H9 (cell line): ENCODE results near the gene DDX53. TPM values are rescaled to one million over a fixed set of nuclear protein-coding genes. Genes with fewer than 3 reads are reported as not detected.

Experiments
- DNase-seq: peaks from one replicate; pipeline ENCODE4 v3.0.0-alpha.2; 2017
- H2AFZ ChIP-seq: one replicate; pipeline ENCODE4 v1.6.1; 2013; ENCODE audit warnings: mild to moderate bottlenecking, low read length, control low read depth, moderate library complexity
- H2AK5ac ChIP-seq: 2 replicates; pipeline ENCODE4 v1.6.1; 2013; ENCODE audit warnings: low read length, control low read depth, mixed read lengths; ENCODE audit not compliant: insufficient read length
- H2BK120ac ChIP-seq: one replicate; pipeline ENCODE4 v1.6.1; 2013; ENCODE audit warnings: low read depth, mild to moderate bottlenecking, low read length, control low read depth, inconsistent platforms; ENCODE audit not compliant: poor library complexity, severe bottlenecking
- H2BK12ac ChIP-seq: 2 replicates; pipeline ENCODE4 v1.6.1; 2013; ENCODE audit warnings: low read length, control low read depth, mixed read lengths, low read depth; ENCODE audit not compliant: insufficient read length
- H2BK15ac ChIP-seq: 2 replicates; pipeline ENCODE4 v1.6.1; 2013; ENCODE audit warnings: low read depth, low read length, control low read depth
- H2BK20ac ChIP-seq: one replicate; pipeline ENCODE4 v1.6.1; 2013; ENCODE audit warnings: low read depth, mild to moderate bottlenecking, low read length, control low read depth, inconsistent platforms; ENCODE audit not compliant: poor library complexity, severe bottlenecking
- H2BK5ac ChIP-seq: 2 replicates; pipeline ENCODE4 v1.6.1; 2013; ENCODE audit warnings: low read length, control low read depth, mixed read lengths; ENCODE audit not compliant: insufficient read length
- H3K14ac ChIP-seq: 2 replicates; pipeline ENCODE4 v1.6.1; 2013; ENCODE audit warnings: low read length, control low read depth; ENCODE audit not compliant: insufficient read depth
- H3K18ac ChIP-seq: 2 replicates; pipeline ENCODE4 v1.6.1; 2013; ENCODE audit warnings: low read depth, mild to moderate bottlenecking, mixed read lengths, low read length, control low read depth; ENCODE audit not compliant: insufficient read length
- H3K23ac ChIP-seq: 2 replicates; pipeline ENCODE4 v1.6.1; 2013; ENCODE audit warnings: low read length, control low read depth, mixed read lengths, low read depth; ENCODE audit not compliant: insufficient read length
- H3K23me2 ChIP-seq: 2 replicates; pipeline ENCODE4 v1.6.1; 2013; ENCODE audit warnings: low read depth, mild to moderate bottlenecking, mixed read lengths, low read length, control low read depth; ENCODE audit not compliant: insufficient read length, poor library complexity, severe bottlenecking
- H3K27ac ChIP-seq: 2 replicates; pipeline ENCODE4 v1.5.1; 2013; ENCODE audit warnings: low read length, control low read depth, mixed read lengths, low read depth; ENCODE audit not compliant: insufficient read length
- H3K27me3 ChIP-seq: 2 replicates; pipeline ENCODE4 v1.6.1; 2013; ENCODE audit warnings: low read length, control low read depth, inconsistent platforms; ENCODE audit not compliant: insufficient read depth
- H3K4ac ChIP-seq: 2 replicates; pipeline ENCODE4 v1.6.1; 2013; ENCODE audit warnings: low read depth, mild to moderate bottlenecking, control low read depth, inconsistent platforms, low read length, moderate library complexity
- H3K4me1 ChIP-seq: 2 replicates; pipeline ENCODE4 v1.6.1; 2013; ENCODE audit warnings: low read length, control low read depth, inconsistent platforms; ENCODE audit not compliant: insufficient read depth
- H3K4me2 ChIP-seq: 2 replicates; pipeline ENCODE4 v1.6.1; 2013; ENCODE audit warnings: low read length, control low read depth, mixed read lengths; ENCODE audit not compliant: insufficient read length, insufficient read depth
- H3K56ac ChIP-seq: 2 replicates; pipeline ENCODE4 v1.6.1; 2013; ENCODE audit warnings: low read depth, mild to moderate bottlenecking, mixed read lengths, low read length, control low read depth; ENCODE audit not compliant: insufficient read length
- H3K79me1 ChIP-seq: 2 replicates; pipeline ENCODE4 v1.6.1; 2013; ENCODE audit warnings: low read depth, mild to moderate bottlenecking, moderate library complexity, low read length, control low read depth, inconsistent platforms; ENCODE audit not compliant: insufficient read depth, poor library complexity, severe bottlenecking
- H3K79me2 ChIP-seq: 2 replicates; pipeline ENCODE4 v1.6.1; 2013; ENCODE audit warnings: low read length, control low read depth, inconsistent platforms; ENCODE audit not compliant: insufficient read depth
- H3K9ac ChIP-seq: 2 replicates; pipeline ENCODE4 v1.6.1; 2013; ENCODE audit warnings: low read length, control low read depth, mixed read lengths; ENCODE audit not compliant: insufficient read length; ENCODE audit errors: extremely low read depth
- H3K9me3 ChIP-seq: one replicate; pipeline ENCODE4 v1.6.1; 2013; ENCODE audit warnings: low read depth, low read length, inconsistent platforms; ENCODE audit not compliant: control insufficient read depth
- H3T11ph ChIP-seq: one replicate; pipeline ENCODE4 v1.6.1; 2013; ENCODE audit warnings: mild to moderate bottlenecking, low read length, control low read depth, inconsistent platforms
- H4K20me1 ChIP-seq: one replicate; pipeline ENCODE4 v1.6.1; 2013; ENCODE audit not compliant: control insufficient read depth, insufficient read length, insufficient read depth
- H4K5ac ChIP-seq: 2 replicates; pipeline ENCODE4 v1.6.1; 2013; ENCODE audit warnings: low read depth, mild to moderate bottlenecking, mixed read lengths, low read length, control low read depth; ENCODE audit not compliant: insufficient read length
- H4K8ac ChIP-seq: replicated peaks from 2 replicates; pipeline ENCODE4 v1.6.1; 2013; ENCODE audit warnings: low read length, control low read depth, mixed read lengths, low read depth; ENCODE audit not compliant: insufficient read length
- H4K91ac ChIP-seq: 2 replicates; pipeline ENCODE4 v1.6.1; 2013; ENCODE audit warnings: low read depth, mild to moderate bottlenecking, moderate library complexity, mixed read lengths, low read length, control low read depth; ENCODE audit not compliant: insufficient read length
- H3K27ac Mint-ChIP-seq, 3 experiments: 2 replicates in 2 of 3; 3 replicates in 1 of 3; pipeline ENCODE4 v1.8.0; 2020 to 2021; ENCODE audit warnings: mixed read lengths in 3 of 3, mild to moderate bottlenecking in 1 of 3, moderate library complexity in 1 of 3
- H3K27me3 Mint-ChIP-seq: 2 replicates; pipeline ENCODE4 v1.8.0; 2021; ENCODE audit warnings: low read depth, mild to moderate bottlenecking, moderate library complexity, mixed read lengths
- H3K36me3 Mint-ChIP-seq, 3 experiments: 2 replicates in 2 of 3; 3 replicates in 1 of 3; pipeline ENCODE4 v1.8.0; 2020 to 2021; ENCODE audit warnings: low read depth in 3 of 3, mixed read lengths in 3 of 3; ENCODE audit not compliant: insufficient read depth in 1 of 3
- H3K4me1 Mint-ChIP-seq, 2 experiments: 2 replicates each; pipeline ENCODE4 v1.8.0; 2020; ENCODE audit warnings: mixed read lengths in 2 of 2
- H3K4me3 Mint-ChIP-seq, 2 experiments: 2 replicates in 1 of 2; 3 replicates in 1 of 2; pipeline ENCODE4 v1.8.0; 2020 to 2021; ENCODE audit warnings: mild to moderate bottlenecking in 2 of 2, mixed read lengths in 2 of 2, moderate library complexity in 1 of 2
- H3K9me3 Mint-ChIP-seq, 2 experiments: 2 replicates in 1 of 2; 3 replicates in 1 of 2; pipeline ENCODE4 v1.8.0; 2020; ENCODE audit warnings: mild to moderate bottlenecking in 2 of 2, mixed read lengths in 2 of 2, moderate library complexity in 1 of 2
- WGBS: extraction: QIAGEN DNeasy Blood & Tissue Kit; methylation state at CpG from one replicate; pipeline ENCODE4 v1.1.7; 2013; ENCODE audit warnings: missing lambda C conversion rate, low lambda C conversion rate, mixed read lengths; ENCODE audit not compliant: insufficient read length; ENCODE audit errors: extremely low coverage; 5-methylcytosine and 5-hydroxymethylcytosine counted together
- total RNA-seq: library from RNA; stranded (reverse); gene quantifications from 2 replicates; pipeline ENCODE4 v1.2.1, GENCODE V29; 2021
- TF ChIP-seq, protein P1 (sequence below): fragments of 200-600 bp; sonication (generic); conservative IDR thresholded peaks from 3 replicates; pipeline ENCODE4 v1.8.0; 2021; ENCODE audit warnings: antibody characterized with exemption, mild to moderate bottlenecking

Gene DDX53
- total RNA-seq, 1 experiment from 2014 or later: not detected

DNA sequence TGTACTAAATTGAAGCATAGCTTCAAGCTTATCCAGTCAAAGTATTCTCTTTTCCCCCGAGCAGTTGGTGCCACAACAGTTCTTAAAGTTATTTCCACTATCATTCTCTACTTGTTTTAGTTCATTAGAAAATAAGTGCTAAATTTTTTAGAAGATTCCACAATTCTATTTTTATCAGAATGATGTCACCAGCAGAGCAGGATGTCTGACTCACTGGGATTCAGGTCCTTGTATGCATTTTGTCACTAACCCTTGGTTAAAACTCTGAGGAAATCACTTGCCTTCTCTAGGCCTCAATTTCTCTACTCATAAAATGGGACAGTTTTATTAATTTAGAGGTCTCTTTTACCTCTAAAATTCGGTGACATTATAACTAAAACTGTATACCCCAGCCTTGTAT, 3.4 kb downstream of the DDX53 start:
- H3K36me3 Mint-ChIP-seq: no peaks in the 10 kb centered on the region

More for the DNA sequence above, 3.4 kb downstream of the DDX53 start:
- H3K4me1 ChIP-seq: no peaks in the 10 kb centered on the region
- H3K18ac ChIP-seq: no peak overlapping the region
- H2BK12ac ChIP-seq: no peak overlapping the region
- no peak overlapping the region for H2BK120ac ChIP-seq
- H2BK15ac ChIP-seq: no peak overlapping the region
- Mint-ChIP-seq H3K9me3 (peaks cover 3 to 31% of the 10 kb centered on the region in 2 experiments), H3K27me3 (no peaks in the 10 kb centered on the region), H3K27ac (no peak overlapping the region), H3K4me1 (no peaks in the 10 kb centered on the region), H3K4me3 (no peak overlapping the region)
- no peak overlapping the region for H3K4me2 ChIP-seq
- no peak overlapping the region for H3K27ac ChIP-seq
- H3K23ac ChIP-seq: no peak overlapping the region
- H3T11ph ChIP-seq: no peak overlapping the region
- no peaks in the 10 kb centered on the region for H4K20me1 ChIP-seq
- no peak overlapping the region for H3K9ac ChIP-seq
- no peak overlapping the region for H2AK5ac ChIP-seq
- no peaks in the 10 kb centered on the region; the same call in 1 of the 2 replicates for H3K27me3 ChIP-seq
- no peaks in the 10 kb centered on the region for H3K79me1 ChIP-seq
- H4K5ac ChIP-seq: no peak overlapping the region
- H2AFZ ChIP-seq: no peak overlapping the region
- no peaks in the 10 kb centered on the region for H3K23me2 ChIP-seq
- no peak overlapping the region for H3K14ac ChIP-seq
- no peak for DNase-seq
- TF ChIP-seq, protein P1, sequence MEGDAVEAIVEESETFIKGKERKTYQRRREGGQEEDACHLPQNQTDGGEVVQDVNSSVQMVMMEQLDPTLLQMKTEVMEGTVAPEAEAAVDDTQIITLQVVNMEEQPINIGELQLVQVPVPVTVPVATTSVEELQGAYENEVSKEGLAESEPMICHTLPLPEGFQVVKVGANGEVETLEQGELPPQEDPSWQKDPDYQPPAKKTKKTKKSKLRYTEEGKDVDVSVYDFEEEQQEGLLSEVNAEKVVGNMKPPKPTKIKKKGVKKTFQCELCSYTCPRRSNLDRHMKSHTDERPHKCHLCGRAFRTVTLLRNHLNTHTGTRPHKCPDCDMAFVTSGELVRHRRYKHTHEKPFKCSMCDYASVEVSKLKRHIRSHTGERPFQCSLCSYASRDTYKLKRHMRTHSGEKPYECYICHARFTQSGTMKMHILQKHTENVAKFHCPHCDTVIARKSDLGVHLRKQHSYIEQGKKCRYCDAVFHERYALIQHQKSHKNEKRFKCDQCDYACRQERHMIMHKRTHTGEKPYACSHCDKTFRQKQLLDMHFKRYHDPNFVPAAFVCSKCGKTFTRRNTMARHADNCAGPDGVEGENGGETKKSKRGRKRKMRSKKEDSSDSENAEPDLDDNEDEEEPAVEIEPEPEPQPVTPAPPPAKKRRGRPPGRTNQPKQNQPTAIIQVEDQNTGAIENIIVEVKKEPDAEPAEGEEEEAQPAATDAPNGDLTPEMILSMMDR: no peak
- no peak overlapping the region for H4K91ac ChIP-seq
- no peak overlapping the region for H3K56ac ChIP-seq
- H2BK5ac ChIP-seq: no peak overlapping the region
- no peak overlapping the region for H2BK20ac ChIP-seq
- no peaks in the 10 kb centered on the region for H3K79me2 ChIP-seq
- H3K9me3 ChIP-seq: no peaks in the 10 kb centered on the region
- H4K8ac ChIP-seq: no peak overlapping the region
- WGBS: no CpG with 5 or more reads among the region's 2 CpGs
- no peak overlapping the region for H3K4ac ChIP-seq
